Measurements from ENCODE around the gene OIT3.

GRCh38 chr10:72881291-72881690 lies 12.2 kb upstream of the OIT3 start:
- TF ChIP-seq CTCF (IDR thresholded peaks at IDR 0.05; ENCODE audit: insufficient read depth, low read depth, low read length), result no peak
- no peak for TF ChIP-seq EZH2 (IDR thresholded peaks at IDR 0.05; ENCODE audit: insufficient read depth, low read length)
